Activated naive CD8-positive, alpha-beta T cell treated with anti-CD3 and anti-CD28 coated beads, Interleukin-2, amount 50 U/mL, for 16 hours (primary cell): ENCODE data around the gene CDH11.

Source experiments
- DNase-seq: peaks from one replicate; pipeline ENCODE4 v3.0.0-alpha.2; 2020; ENCODE audit warnings: low read depth, low spot score

The CDH11 gene, protein sequence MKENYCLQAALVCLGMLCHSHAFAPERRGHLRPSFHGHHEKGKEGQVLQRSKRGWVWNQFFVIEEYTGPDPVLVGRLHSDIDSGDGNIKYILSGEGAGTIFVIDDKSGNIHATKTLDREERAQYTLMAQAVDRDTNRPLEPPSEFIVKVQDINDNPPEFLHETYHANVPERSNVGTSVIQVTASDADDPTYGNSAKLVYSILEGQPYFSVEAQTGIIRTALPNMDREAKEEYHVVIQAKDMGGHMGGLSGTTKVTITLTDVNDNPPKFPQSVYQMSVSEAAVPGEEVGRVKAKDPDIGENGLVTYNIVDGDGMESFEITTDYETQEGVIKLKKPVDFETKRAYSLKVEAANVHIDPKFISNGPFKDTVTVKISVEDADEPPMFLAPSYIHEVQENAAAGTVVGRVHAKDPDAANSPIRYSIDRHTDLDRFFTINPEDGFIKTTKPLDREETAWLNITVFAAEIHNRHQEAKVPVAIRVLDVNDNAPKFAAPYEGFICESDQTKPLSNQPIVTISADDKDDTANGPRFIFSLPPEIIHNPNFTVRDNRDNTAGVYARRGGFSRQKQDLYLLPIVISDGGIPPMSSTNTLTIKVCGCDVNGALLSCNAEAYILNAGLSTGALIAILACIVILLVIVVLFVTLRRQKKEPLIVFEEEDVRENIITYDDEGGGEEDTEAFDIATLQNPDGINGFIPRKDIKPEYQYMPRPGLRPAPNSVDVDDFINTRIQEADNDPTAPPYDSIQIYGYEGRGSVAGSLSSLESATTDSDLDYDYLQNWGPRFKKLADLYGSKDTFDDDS

DNA sequence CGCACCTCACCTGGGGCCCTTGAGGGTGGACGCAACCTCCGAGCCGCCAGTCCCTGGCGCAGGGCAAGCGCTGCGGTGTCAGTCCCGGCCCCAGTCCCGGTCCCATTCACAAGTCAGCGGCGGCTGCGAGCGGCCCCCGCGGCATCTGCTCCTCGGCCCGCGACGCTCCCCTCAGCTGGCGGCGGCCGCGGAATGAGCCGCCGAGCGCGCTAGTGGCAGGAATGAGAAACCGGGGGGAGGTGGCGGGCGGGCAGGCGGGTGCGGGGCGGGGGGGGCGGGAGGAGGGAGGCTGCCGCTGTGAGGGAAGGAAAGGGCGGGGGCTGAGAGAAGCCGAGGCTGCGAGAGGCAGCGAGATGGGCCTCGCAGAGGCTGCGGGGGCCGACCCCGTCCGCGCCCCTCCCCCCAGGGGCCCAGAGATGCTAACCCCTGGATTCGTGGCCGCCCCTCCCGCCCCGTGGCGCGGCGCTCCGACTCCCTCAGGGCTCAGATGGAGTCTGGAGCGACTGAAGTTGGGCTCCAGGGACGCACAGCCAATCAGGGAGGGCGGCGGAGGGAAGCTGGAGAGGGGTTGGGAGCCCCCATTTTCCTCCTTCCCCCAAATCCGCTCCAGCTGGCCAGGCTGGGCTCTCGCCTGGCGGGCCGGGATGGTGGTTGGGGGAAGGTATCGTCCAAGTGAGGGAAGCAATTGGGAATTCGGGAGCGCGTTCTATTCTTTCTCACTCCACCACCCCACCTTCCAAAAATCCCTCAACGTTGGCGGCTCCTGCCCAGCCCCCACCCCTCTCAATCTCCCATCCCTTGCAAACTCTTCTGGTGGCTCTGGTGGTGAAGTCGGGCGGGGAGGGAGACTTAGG is at the start of gene CDH11:
Gene CDH11 (minus strand): TSS at position 194 of the 854 bp plus-strand sequence. CDS start 117,194 bp downstream, outside the sequence.
- no peak for DNase-seq

DNA sequence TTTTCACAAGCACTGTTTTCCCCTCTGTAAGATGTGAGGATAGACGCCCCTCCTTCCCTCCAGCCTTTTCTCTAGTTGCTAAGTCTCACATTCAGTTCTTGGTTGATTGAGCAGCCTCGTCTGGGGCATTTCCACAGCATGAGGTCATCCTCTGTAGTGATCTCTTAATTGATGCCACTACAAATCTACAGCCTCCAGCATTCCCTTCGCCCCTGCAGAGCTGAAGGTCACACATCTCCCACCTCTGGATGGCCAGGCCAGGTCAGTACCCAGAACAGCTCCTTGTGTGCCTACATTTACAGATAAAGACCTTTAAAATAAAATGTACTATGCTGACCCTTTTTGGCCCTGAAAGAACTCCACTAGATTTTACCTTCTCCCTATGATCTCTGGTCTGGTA is 32.5 kb upstream of the CDH11 start:
- no peak for DNase-seq

DNA sequence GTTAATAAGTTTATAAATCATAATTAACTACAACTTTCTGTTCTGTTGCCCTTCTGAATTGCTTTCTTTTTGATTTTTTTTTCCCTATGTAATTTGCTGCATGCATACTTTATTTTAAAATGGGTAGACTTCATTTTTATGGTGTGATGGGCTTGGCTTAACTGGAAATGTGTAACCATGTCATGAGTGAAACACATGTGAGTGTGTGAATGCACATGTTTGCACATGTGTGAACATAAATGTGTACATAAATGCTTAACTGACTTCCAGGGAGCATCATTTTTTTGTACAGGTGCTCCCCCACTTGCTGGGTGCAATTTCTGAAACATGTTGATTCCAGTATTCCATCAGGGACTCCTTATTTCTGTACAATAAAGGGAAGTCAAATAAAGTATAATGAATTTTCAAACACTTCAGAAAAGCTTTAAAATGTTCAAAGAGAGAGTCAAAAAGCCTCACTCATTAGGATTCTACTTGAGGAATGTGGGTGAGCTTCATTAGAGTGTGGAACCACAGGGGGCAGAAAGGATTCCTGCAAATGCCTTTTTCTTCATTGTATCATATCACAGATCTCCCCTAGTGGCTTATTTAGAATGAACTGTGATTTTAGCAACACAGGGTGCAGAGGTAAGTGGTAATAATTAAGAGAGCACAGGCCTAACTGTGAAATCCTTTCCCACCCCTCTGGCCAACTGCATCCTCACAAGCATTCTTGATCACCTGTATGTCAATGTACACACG is 31.7 kb upstream of the CDH11 start:
- no peak for DNase-seq

DNA sequence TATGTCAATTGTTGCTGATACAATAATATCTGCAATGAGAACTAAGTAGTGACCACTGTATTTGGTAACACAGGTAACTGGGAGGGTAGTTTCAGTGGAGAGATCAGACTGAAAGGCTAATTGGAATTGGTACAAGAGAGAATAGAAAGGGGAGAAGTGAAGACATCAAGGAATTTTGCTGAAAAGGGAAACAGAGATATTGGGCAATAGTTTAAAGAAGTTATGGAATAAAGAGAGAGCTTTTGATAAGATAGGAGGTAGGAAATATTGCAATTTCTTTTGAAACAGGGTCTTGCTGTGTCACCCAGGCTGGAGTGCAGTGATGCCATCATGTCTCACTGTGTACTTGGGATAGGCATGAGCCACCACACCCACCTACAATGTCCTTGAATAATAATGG is 26.9 kb upstream of the CDH11 start:
- no peak for DNase-seq

DNA sequence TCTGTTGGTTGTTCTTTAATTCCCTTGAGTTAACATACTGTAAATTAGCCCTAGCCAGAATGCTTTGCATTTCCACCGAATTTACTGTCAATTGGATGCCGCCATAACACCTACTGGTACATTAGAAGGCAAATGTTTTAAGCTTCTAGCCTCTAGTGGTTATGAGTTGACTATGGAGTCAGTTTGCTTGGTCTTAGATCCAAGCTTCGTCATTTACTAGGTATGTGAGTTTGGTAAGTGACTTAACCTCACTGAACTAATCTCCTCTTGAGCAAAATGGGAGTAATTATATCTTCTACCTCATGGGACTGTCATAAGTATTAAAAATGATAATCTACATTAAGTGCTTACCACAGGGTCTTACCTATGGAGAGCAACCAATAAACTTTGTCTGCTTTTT is 20.4 kb upstream of the CDH11 start:
- no peak for DNase-seq

DNA sequence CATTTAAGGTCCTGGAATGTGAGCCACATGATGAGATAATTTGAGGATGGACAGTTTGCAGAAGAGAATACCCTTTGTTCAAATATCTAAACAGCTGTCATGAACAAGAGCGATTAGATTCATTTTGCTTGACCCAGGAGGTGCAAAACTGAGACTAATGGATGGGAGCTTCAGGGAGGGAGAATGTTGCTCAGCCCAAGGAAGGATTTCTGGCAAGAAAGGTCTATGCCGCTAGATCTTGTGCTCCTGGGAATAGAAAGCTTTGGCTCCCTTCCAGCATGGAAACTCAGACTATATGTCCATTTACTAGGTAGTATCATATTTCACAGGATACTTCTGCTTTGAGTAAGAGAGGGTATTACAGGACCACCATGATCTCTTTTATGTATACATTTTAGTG is 14.8 kb upstream of the CDH11 start:
- DNase-seq: no peak

DNA sequence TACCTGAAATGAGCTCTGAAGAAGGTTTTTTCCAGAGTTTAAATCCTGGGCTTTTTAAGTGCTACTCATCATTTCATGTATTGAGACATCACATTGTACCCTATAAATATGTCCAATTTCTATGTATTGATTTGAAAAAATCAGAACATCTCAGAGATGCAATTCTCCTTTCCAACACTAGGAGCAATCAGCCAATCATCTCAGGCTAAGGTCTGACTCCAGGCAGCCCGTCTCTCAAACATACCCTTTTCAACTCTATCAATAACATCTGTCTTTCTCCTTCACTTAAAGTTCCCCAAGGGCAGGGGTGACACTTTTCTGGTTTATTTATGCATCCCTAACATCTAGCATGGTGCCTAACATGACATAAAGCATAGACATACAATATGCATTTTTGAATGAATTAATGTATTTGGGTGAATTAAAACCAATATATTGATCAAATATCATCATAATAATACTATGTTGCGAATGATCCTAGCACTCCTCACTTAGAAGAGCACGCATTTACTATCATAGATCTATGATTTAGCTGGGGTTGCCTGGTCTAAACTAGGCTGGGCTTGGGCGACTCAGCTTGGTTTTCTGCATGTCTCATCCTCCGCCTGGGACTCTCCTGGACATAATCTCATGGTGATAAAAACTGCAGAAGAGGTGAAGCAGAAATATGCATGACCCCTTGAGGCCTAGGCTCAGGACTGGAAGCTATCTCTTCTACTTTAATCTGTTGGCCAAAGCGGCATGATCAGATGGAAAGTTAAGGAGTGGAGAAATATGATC is 5.2 kb upstream of the CDH11 start:
- DNase-seq: no peak

DNA sequence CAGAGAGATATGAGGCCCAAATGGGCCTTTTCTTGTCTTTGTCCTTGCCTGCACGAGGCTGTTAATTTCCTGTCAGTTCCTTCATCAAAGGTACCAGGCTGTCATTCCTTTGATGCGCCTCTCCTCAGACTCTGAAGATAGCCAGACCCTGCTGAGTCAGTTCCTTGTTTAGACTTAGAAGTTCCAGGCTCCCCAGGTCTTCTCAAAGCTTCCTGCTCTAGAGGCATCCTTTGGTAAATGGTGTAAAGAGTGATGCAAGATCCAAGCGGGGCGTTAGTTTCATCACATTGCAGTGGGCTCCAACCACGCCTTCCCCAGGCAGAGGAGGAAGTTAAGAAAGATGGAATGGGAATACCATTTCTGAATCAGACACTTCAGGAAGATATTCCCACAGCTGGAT is 4.0 kb upstream of the CDH11 start:
- DNase-seq: no peak

DNA sequence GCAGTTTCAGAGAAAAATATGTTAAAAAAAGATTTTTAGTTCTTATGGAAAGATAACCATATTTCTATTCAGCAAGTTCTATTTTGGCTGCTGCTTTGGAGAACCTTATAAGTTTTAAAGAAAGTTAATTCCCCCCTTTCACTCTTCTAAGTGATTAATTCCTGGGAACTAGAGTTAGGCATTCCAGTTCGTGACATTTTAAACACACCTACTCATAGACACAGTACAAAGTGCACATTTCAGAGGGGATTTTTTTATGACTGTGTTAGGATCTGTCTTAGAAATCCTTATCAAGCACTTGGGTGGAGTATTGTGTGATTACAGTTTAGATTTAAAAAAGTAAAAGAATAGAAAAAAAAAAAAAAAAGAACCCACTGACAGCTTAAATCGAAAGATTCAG is 3.5 kb upstream of the CDH11 start:
- DNase-seq: no peak

DNA sequence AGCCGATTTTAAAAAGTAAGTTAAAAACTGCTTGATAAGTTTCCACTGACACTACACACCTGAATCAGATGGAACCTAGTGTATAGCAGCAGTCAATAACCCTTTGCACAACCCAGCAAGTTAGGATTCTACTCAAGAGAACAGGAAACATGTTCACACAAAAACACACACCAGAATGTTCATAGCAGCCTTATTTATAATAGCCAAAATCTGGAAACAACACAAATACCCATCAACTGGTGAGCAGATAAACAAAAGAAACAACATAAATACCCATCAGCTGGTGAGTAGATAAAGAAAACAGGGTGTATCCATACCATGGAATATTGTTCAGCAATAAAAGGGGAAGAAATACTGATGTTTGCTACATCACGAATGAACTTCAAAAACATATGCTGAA is 2.7 kb upstream of the CDH11 start:
- no peak for DNase-seq

DNA sequence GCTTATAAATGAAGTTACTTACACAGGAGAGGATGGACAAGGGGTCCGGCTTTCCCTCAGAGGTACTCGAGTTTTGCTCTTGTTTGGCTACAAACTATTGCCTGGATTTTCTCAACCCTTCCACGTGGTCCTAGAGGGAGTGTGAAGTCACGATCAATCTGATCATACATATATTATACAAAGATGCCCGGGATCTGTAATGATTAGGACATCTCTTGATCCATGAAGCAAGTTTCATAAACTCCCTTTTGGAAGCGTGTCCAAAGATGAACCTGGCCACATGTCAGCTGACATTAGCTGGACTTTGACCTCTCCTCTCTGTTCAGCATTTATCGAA is 2.3 kb upstream of the CDH11 start:
- no peak for DNase-seq

DNA sequence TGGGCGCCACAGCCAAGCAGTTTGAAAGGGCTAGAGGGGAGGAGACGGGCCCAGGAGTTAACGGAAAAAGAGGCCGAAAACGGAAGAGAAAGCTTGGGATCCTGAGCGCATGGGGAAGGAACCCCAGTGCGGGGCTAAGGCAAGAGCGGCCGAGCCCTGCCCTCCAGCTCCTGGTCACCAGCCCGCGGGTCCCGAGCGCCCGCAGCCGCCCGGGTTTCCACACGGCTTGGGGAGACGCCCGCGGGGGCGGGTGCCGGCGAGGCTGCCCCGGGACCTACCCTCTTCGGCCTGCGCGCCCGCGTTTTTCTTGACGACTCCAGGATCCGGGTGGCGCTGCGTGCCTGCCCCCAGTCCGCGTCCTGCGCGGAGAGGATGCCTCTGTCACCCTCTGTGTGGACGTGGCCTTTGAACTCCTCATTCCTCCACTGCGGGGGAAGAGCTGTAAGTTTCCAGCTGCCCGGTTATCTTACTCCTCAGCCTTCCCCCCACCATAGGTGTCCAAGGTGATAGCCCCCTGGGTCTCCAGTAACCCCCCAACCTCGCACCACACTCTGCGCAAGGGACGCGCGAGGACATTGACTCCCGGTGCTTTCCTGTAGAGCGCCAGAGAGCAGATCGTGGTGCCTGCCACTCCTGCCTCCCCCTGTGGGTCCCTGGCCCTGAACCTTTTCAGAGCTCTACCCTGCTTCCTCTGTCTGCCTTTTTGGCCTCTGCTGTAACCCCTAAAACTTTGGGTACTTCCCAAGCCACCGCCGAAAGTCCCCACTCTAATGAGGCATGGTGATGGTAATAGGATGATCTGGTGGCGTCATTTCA is 1.7 kb upstream of the CDH11 start:
- DNase-seq: no peak

DNA sequence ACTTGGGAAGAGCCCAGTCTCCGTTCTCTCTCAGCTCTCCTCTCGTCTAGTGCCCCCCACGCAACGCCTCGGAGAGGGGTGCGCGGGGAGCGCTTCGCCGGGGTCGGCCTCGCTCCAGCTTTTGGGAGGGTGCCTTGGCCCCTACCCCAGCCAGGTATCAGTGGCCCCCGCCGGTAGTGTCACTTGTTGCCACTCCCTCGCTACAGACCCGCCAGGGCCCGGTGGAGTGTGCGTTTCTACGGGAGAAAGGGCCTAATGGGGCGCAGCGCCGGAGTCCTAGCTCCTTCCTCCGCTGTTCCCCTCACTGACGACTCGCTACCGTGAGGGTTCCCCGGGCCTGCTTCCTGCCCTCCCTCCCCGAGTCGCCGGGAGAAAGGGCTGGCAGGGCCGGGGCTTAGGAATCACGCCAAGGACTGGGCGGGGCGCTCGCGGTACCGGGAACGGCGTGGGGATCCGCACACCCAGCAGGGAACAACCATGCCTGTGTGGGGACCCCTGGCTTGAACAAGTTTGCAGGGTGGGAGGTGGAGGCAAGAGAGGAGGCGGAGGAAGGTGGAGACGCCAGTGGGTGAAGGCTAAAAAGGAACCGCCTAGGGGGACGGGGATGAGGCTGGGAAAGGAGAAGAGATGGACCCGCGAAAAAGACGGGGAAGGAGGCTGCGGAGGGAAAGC is 997 bp upstream of the CDH11 start:
- no peak for DNase-seq

DNA sequence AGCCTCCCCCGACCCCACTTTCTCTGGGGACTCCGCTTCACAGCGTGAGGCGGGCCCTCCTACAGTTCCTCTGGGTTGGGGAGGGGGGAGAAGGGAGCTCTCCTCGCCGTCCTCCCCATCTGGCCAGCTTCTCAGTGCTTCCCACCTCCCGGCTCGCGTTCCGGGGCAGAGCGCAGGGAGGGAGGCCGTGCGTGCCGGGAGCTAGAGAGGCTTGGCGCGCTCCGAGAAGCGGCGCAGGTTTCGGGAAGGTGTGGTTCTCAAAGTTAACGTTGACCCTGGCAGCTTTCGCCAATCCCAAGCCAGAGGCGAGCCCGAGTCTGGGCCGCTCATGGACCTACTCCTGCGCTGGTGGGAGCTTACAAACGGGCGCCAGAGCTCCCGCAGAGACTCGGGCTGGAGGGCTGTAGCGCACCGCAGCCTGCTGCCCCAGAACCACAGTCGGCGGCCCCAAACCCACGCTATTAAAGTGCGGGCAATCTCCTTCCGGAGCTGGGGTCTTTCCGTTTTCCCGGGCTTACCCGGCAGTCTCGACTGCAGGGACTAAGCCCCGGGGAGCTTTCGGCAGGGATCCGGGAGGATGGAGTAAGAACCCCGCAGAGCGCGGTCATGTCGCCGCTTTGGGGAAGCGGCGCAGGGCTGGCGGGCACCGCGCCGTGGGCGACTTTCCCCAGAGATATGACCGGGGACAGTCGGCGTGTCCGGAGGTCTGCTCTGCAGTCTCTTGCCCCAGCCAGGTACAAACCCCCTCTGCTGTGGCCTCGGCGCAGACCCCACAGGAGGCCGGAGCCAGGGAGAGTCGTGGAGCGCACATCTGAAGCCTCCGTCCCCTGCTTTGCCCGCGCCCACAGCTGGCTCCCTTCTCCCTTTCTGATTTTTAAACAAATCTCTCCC is 787 bp downstream of the CDH11 start:
- DNase-seq: no peak

DNA sequence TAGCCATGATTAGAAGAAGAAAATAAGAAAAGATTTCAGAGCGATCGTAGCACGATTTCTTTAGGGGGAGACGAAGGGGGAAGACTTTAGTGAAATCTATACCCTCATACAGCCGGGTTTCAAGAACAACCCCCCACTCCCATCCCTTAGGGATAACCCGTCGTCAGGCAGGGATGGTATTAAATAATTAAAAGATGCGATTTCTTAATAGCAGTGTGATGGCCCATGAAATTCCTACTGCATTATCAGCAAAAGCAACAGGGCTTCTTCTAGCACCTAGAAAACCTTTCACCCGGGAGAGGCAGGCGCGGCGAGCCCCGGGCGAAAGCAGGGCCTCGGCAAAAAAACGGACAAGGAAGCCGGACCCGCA is 1.4 kb downstream of the CDH11 start:
- DNase-seq: no peak

DNA sequence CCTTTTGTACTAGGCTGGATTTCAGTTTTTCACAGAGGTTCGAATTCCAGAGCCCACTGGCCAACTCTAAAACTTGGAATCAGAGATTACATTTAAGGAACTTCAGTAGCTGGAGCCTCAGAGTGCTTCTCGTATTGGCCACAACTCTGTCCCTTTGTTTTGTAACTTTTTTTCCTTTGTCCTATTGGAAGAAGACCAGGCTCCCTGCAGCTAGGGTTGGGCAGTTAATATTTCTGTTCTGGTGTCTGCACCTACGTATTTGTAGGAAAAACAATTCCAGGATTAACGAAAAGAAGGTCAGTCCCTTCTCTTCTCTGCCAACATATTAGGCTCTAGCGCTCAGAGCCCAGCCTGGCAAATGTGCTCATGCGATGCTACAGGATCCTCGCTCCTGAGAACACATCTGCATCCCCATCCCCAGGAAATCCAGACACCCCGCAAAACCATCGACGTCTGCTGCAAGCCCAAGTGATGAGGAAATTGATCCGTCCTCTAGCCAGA is 1.9 kb downstream of the CDH11 start:
- no peak for DNase-seq

DNA sequence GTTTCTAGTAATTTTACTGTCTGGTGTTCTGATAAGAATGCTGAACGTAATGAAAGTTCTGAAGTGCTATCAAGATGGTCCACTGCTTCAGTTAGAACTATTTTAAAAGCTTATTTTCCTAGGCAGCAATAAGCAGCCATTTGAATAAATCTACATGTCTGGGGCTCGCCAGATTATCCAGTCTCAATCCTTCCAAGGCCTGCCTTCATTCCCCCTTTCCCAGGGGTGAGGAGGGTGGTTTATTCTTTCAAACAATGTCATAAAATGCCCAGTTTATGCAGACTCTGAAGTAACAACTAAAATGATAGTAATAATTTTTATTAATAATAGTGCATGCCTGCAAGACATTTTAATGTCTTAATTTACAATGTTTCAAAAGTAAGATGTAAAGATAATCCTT is 2.4 kb downstream of the CDH11 start:
- DNase-seq: no peak

DNA sequence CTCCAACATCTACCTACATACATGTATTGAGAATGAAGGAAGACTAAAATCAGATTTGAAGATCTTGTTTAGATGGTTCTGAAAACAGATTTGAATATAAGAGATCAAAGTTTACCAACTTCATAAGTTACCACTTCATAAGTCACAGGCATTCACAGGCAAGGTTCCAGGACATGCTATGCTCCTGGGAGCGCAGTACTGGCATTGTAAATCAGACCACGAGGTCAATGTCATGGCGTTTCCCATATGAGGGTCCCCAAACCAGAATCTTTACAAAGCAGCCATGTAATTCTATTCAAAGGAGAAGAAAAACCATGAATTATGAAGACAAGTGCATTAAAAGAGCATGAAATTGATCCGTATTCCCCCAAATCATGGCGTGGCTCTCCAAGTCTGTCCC is 3.0 kb downstream of the CDH11 start:
- DNase-seq: no peak
